Psoas muscle (tissue), 8 donors: ENCODE data around the gene BTK. TPM values are rescaled to one million over a fixed set of nuclear protein-coding genes. Genes with fewer than 3 reads are reported as not detected.

ENCODE experiments used
- ATAC-seq, 4 donors: fragments of 200-7000 bp; cut with Tn5 transposase; one replicate each; pipeline ENCODE4 v1.9.1; 2020; ENCODE audit warnings: moderate library complexity in 3 of 4, mild to moderate bottlenecking in 2 of 4
- DNase-seq, 2 donors: peaks; one replicate each; pipeline ENCODE4 v3.0.0-alpha.2; 2020
- H3K27ac ChIP-seq: fragments of 200-600 bp; one replicate; pipeline ENCODE4 v1.8.0; 2022
- H3K27me3 ChIP-seq, 3 donors: fragments of 200-600 bp in 1 of 3; one replicate each; pipeline versions ENCODE4 v1.6.1 to v1.8.0; 2013 to 2022; ENCODE audit warnings: low read length in 2 of 3, mild to moderate bottlenecking in 2 of 3, moderate library complexity in 1 of 3; ENCODE audit not compliant: insufficient read depth in 3 of 3
- H3K36me3 ChIP-seq, 2 donors: fragments of 200-600 bp in 1 of 2; one replicate each; pipeline versions ENCODE4 v1.6.1 to v1.8.0; 2013 to 2022; ENCODE audit warnings: low read depth in 1 of 2, mild to moderate bottlenecking in 1 of 2, moderate library complexity in 1 of 2; ENCODE audit not compliant: insufficient read depth in 1 of 2
- H3K4me1 ChIP-seq: fragments of 200-600 bp; one replicate; pipeline ENCODE4 v1.8.0; 2022
- H3K4me3 ChIP-seq: fragments of 200-600 bp; one replicate; pipeline ENCODE4 v1.8.0; 2022; ENCODE audit warnings: mild to moderate bottlenecking
- H3K9me3 ChIP-seq: fragments of 200-600 bp; one replicate; pipeline ENCODE4 v1.8.0; 2022
- WGBS, 3 donors: extraction: QIAGEN DNeasy Blood & Tissue Kit; methylation state at CpG; one replicate each; pipeline versions ENCODE4 v1.1.6 to v1.1.7; 2013; 5-methylcytosine and 5-hydroxymethylcytosine counted together
- intact Hi-C, 2 donors: fragments of 100-400 bp; cut with DNase I; formaldehyde crosslinking; loops; one replicate each; pipeline versions ENCODE4 v1.11.0 to v1.14.2; 2022
- polyA plus RNA-seq, 3 donors: library from polyadenylated mRNA; stranded (reverse); fragments of 200-250 nt; gene quantifications; one replicate each; pipeline ENCODE4 v1.2.3, GENCODE V29; 2013
- total RNA-seq, 4 donors: library from RNA; stranded (reverse); fragmentation: NEBNext Ultra II Directional in 2 of 4; extraction: Animal tissue kit (Norgen Biotek cat#: 25700) in 2 of 4; gene quantifications; one replicate each; pipeline versions ENCODE4 v1.2.1 to v1.2.4, GENCODE V29; 2021 to 2023
- TF ChIP-seq, protein P1 (sequence below): fragments of 200-600 bp; IDR thresholded peaks from one replicate; pipeline ENCODE4 v1.8.0; 2022; ENCODE audit warnings: antibody characterized with exemption
- donor health status: healthy with polysubstance abuse.
- donor health status: DM: no; HTN: no; CAD: no; lungs with moderate emphysema.
- donor health status: Bipolar disorder and iron deficiency.
- donor health status: healthy.
- donor health status: DM: yes; HTN: yes; CAD: no.
- donor health status: DM: no; HTN: no; CAD: no.
- donor health status: DM: no; HTN: no; CAD: no.
- donor health status: DM: yes; HTN: yes; CAD: no.

The BTK gene
- total and polyA plus RNA-seq, 7 donors, result 0.27 to 2.0 (median 0.81) TPM

GRCh38 chrX:101370888-101371504 lies 15.0 kb downstream of the BTK start:
- intact Hi-C loops, result no loop called here
- H3K27ac ChIP-seq, result no peak overlapping the region
- H3K4me3 ChIP-seq, result no peak overlapping the region
- TF ChIP-seq, protein P1, sequence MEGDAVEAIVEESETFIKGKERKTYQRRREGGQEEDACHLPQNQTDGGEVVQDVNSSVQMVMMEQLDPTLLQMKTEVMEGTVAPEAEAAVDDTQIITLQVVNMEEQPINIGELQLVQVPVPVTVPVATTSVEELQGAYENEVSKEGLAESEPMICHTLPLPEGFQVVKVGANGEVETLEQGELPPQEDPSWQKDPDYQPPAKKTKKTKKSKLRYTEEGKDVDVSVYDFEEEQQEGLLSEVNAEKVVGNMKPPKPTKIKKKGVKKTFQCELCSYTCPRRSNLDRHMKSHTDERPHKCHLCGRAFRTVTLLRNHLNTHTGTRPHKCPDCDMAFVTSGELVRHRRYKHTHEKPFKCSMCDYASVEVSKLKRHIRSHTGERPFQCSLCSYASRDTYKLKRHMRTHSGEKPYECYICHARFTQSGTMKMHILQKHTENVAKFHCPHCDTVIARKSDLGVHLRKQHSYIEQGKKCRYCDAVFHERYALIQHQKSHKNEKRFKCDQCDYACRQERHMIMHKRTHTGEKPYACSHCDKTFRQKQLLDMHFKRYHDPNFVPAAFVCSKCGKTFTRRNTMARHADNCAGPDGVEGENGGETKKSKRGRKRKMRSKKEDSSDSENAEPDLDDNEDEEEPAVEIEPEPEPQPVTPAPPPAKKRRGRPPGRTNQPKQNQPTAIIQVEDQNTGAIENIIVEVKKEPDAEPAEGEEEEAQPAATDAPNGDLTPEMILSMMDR, result no peak
- H3K4me1 ChIP-seq, result no peaks in the 10 kb centered on the region
- H3K36me3 ChIP-seq, result no peaks in the 10 kb centered on the region
- WGBS, 3 donors, result 22 to 41% (median 28%) methylated on average over 3 of the region's 3 CpGs
- ATAC-seq, result no peak
- DNase-seq, result no peak
- H3K27me3 ChIP-seq, result peaks cover 0 to 16% (median 0%) of the 10 kb centered on the region in 3 donors
- no peaks in the 10 kb centered on the region for H3K9me3 ChIP-seq

DNA sequence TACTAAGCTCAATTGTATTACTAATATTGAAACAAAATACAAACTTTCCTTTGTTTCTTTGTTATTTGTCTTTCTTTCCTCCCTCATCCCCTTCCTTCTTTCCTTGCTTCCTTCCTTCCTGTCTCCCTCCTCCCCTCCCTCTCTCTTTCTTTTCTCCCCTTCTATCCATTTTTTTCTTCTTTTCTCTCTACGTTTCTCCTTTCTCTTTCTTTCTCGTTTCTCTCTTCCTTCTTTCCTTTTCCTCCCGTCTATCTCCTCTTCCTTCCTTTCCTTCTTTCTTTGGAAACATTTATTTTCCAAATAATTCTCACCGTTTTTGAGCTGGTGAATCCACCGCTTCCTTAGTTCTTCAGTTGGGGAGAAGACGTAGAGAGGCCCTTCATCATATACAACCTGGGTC lies 16.3 kb downstream of the BTK start:
- Histone ChIP-seq H3K9me3 (no peaks in the 10 kb centered on the region), H3K36me3 (no peaks in the 10 kb centered on the region), H3K4me3 (no peak overlapping the region), H3K27ac (no peak overlapping the region), H3K27me3 (peaks cover 0 to 16% (median 0%) of the 10 kb centered on the region in 3 donors), H3K4me1 (no peaks in the 10 kb centered on the region)
- 62 to 75% (median 67%) methylated on average over 6 of the region's 6 CpGs for WGBS, 3 donors
- no peak for DNase-seq
- intact Hi-C loops, result no loop called here
- TF ChIP-seq, protein P1, result no peak
- no peak for ATAC-seq

GRCh38 chrX:101368800-101369199 lies 17.2 kb downstream of the BTK start:
- DNase-seq (no peak), ATAC-seq (no peak)
- H3K36me3 ChIP-seq, result no peaks in the 10 kb centered on the region
- TF ChIP-seq, protein P1, result no peak
- no peaks in the 10 kb centered on the region for H3K4me1 ChIP-seq
- no peaks in the 10 kb centered on the region for H3K9me3 ChIP-seq
- H3K27ac ChIP-seq, result no peak overlapping the region
- peaks cover 0 to 22% (median 0%) of the 10 kb centered on the region in 3 donors for H3K27me3 ChIP-seq
- intact Hi-C loops, result no loop called here
- no peak overlapping the region for H3K4me3 ChIP-seq

GRCh38 chrX:101365301-101365795 lies 20.6 kb downstream of the BTK start:
- Histone ChIP-seq H3K4me3 (no peak overlapping the region), H3K27me3 (peaks cover 0 to 5% (median 0%) of the 10 kb centered on the region in 3 donors), H3K36me3 (no peaks in the 10 kb centered on the region), H3K9me3 (no peaks in the 10 kb centered on the region), H3K4me1 (no peaks in the 10 kb centered on the region), H3K27ac (no peak overlapping the region)
- DNase-seq (no peak), ATAC-seq (no peak)
- 82 to 100% (median 88%) methylated on average over 1 of the region's 1 CpG for WGBS, 3 donors
- TF ChIP-seq, protein P1, result no peak
- intact Hi-C loops, result no loop called here

GRCh38 chrX:101362757-101363156 lies 23.2 kb downstream of the BTK start:
- TF ChIP-seq, protein P1, result no peak
- no peak for ATAC-seq
- Histone ChIP-seq H3K9me3 (no peaks in the 10 kb centered on the region), H3K4me1 (no peaks in the 10 kb centered on the region), H3K36me3 (no peaks in the 10 kb centered on the region), H3K4me3 (no peak overlapping the region), H3K27me3 (peaks cover 0 to 9% (median 0%) of the 10 kb centered on the region in 3 donors), H3K27ac (no peak overlapping the region)
- intact Hi-C loops, result no loop called here
- no peak for DNase-seq
